SU-DHL-6 (cell line): ENCODE measurements around the gene SVIL.

ENCODE experiments used
- H2AFZ ChIP-seq: fragments of 200-600 bp; sonication (generic); 2 replicates; pipeline ENCODE4 v1.6.1; 2014; ENCODE audit warnings: low read depth, mild to moderate bottlenecking, moderate library complexity, mixed read lengths, antibody characterized with exemption, low read length; ENCODE audit not compliant: severe bottlenecking
- H3F3A ChIP-seq: fragments of 200-600 bp; shearing (Covaris generic); 2 replicates; pipeline ENCODE4 v1.6.0; 2016; ENCODE audit warnings: antibody characterized with exemption, mild to moderate bottlenecking; ENCODE audit not compliant: insufficient read depth
- H3K27ac ChIP-seq: fragments of 200-600 bp; sonication (generic); 2 replicates; pipeline ENCODE4 v1.5.1; 2016; ENCODE audit warnings: low read depth, mild to moderate bottlenecking, low read length, moderate library complexity, mixed read lengths
- H3K27me3 ChIP-seq: fragments of 200-600 bp; sonication (generic), shearing (Covaris generic); 2 replicates; pipeline ENCODE4 v1.6.0; 2014; ENCODE audit warnings: mild to moderate bottlenecking, low read length
- H3K36me3 ChIP-seq: fragments of 200-600 bp; sonication (generic); 2 replicates; pipeline ENCODE4 v1.6.1; 2014; ENCODE audit warnings: mild to moderate bottlenecking, low read length, mixed read lengths
- H3K4me2 ChIP-seq: fragments of 300-600, 200-600 bp; shearing (Covaris generic), sonication (generic); 2 replicates; pipeline ENCODE4 v1.6.0; 2014; ENCODE audit warnings: low read length, low read depth, mild to moderate bottlenecking; ENCODE audit not compliant: poor library complexity, severe bottlenecking
- H3K4me3 ChIP-seq: fragments of 200-600 bp; sonication (generic); 2 replicates; pipeline ENCODE4 v1.5.1; 2014; ENCODE audit warnings: antibody characterized with exemption, low read length, mild to moderate bottlenecking, mixed read lengths; ENCODE audit not compliant: insufficient read depth, poor library complexity, severe bottlenecking
- H3K79me2 ChIP-seq: fragments of 200-600 bp; sonication (generic); 2 replicates; pipeline ENCODE4 v1.6.1; 2014; ENCODE audit warnings: mild to moderate bottlenecking, low read length, moderate library complexity; ENCODE audit not compliant: insufficient read depth
- H3K9ac ChIP-seq: fragments of 200-600 bp; sonication (generic); 2 replicates; pipeline ENCODE4 v1.7.0; 2014; ENCODE audit warnings: mild to moderate bottlenecking, low read length
- H3K9me2 ChIP-seq: fragments of 200-600 bp; sonication (generic); replicated peaks from 2 replicates; pipeline ENCODE4 v1.6.1; 2014; ENCODE audit warnings: low read length; ENCODE audit not compliant: insufficient read depth
- H3K9me3 ChIP-seq: fragments of 200-600 bp; sonication (generic); 2 replicates; pipeline ENCODE4 v1.6.1; 2014; ENCODE audit warnings: low read length, mixed read lengths; ENCODE audit not compliant: insufficient read depth
- H4K20me1 ChIP-seq: fragments of 200-600 bp; sonication (generic); 2 replicates; pipeline ENCODE4 v1.6.1; 2014; ENCODE audit warnings: low read depth, mild to moderate bottlenecking, antibody characterized with exemption, low read length, moderate library complexity, mixed read lengths
- CTCF ChIP-seq: fragments of 200-600 bp; sonication (generic); IDR thresholded peaks from one replicate; pipeline ENCODE4 v1.5.1; 2017; ENCODE audit warnings: antibody characterized with exemption, mild to moderate bottlenecking, low read length, moderate library complexity; ENCODE audit not compliant: insufficient read depth, poor library complexity, severe bottlenecking
- EZH2phosphoT487 ChIP-seq: fragments of 200-600 bp; sonication (generic), shearing (Covaris generic); conservative IDR thresholded peaks from 2 replicates; pipeline ENCODE4 v1.6.1; 2018; ENCODE audit warnings: mild to moderate bottlenecking, antibody characterized with exemption, low read length, moderate library complexity, mixed read lengths

SVIL gene

GRCh38 chr10:29452546-29452945 is 182.2 kb downstream of the SVIL start:
- no peaks in the 10 kb centered on the region for H4K20me1 ChIP-seq
- no peak overlapping the region for H3K4me2 ChIP-seq
- H3K27ac ChIP-seq: no peak overlapping the region
- no peak for TF ChIP-seq CTCF
- no peak for TF ChIP-seq EZH2phosphoT487
- H3K36me3 ChIP-seq: no peaks in the 10 kb centered on the region
- H3K9me3 ChIP-seq: no peaks in the 10 kb centered on the region
- H3K4me3 ChIP-seq: no peak overlapping the region
- no peaks in the 10 kb centered on the region for H3K9me2 ChIP-seq
- H3K9ac ChIP-seq: no peak overlapping the region
- no peaks in the 10 kb centered on the region for H3K79me2 ChIP-seq
- no peaks in the 10 kb centered on the region for H3F3A ChIP-seq
- H2AFZ ChIP-seq: no peak overlapping the region
- no peaks in the 10 kb centered on the region for H3K27me3 ChIP-seq

- Histone ChIP-seq H3K79me2 (no peaks in the 10 kb centered on the region), H3K9me2 (no peaks in the 10 kb centered on the region), H3K9ac (no peak overlapping the region), H3K27ac (no peak overlapping the region), H3K9me3 (no peaks in the 10 kb centered on the region), H3K27me3 (no peaks in the 10 kb centered on the region), H3K4me3 (no peak overlapping the region), H2AFZ (no peak overlapping the region), H3K4me2 (no peak overlapping the region), H3K36me3 (no peaks in the 10 kb centered on the region), H3F3A (no peaks in the 10 kb centered on the region), H4K20me1 (no peaks in the 10 kb centered on the region)
- TF ChIP-seq EZH2phosphoT487 (no peak), CTCF (no peak)
Observed at GRCh38 chr10:29451946-29452345, 182.8 kb downstream of the SVIL start.

GRCh38 chr10:29450405-29450804 is 184.4 kb downstream of the SVIL start:
- H3K27ac ChIP-seq: no peak overlapping the region

More at GRCh38 chr10:29450405-29450804, 184.4 kb downstream of the SVIL start:
- Histone ChIP-seq H3K9me2 (no peaks in the 10 kb centered on the region), H3K9ac (no peak overlapping the region), H3K9me3 (no peaks in the 10 kb centered on the region), H3K79me2 (no peaks in the 10 kb centered on the region), H3K27me3 (no peaks in the 10 kb centered on the region), H3K36me3 (no peaks in the 10 kb centered on the region), H4K20me1 (no peaks in the 10 kb centered on the region), H3F3A (no peaks in the 10 kb centered on the region), H2AFZ (no peak overlapping the region), H3K4me3 (no peak overlapping the region), H3K4me2 (no peak overlapping the region)
- TF ChIP-seq CTCF: no peak
- TF ChIP-seq EZH2phosphoT487: no peak
